ENCODE data around the gene D2HGDH. TPM values are rescaled to one million over a fixed set of nuclear protein-coding genes. Genes with fewer than 3 reads are reported as not detected.
A peak's percentile ranks its signal among the peaks of the same experiment; 100 is the strongest.

Gene D2HGDH
- total and polyA plus RNA-seq, 2 of the 13 experiments (the other 11 are each of a cell fraction or from before 2014, with no cell fraction given) = 19.2 to 20.3 TPM

DNA sequence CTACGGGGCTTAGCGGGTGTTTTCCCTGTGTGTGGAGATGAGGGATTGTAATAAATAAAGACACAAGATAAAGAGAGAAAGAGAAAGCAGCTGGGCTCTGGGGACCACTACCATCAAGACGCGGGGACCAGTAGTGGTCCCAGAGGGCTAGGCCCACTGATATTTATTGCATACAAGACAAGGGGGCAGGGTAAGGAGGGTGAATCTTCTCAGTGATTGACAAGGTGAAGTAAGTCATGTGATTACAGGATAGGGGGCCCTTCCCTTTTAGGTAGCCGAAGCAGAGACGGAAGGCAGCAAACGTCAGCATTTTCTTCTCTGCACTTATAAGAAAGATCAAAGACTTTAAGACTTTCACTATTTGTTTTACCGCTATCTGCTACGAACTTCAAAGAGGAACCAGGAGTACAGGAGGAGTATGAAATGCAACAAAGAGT is 37.7 kb downstream of the D2HGDH start:
- Histone ChIP-seq H3K27me3 (ENCODE audit: control insufficient read depth in 1 of 2, insufficient read depth in 2 of 2, low read length in 2 of 2) (no peaks in the 10 kb centered on the region; a peak in 1 of 5 replicates), H2AFZ (ENCODE audit: low read length) (no peak overlapping the region), H3K4me2 (ENCODE audit: low read depth, low read length) (peak overlapping the region; percentile 85), H3K4me1 (ENCODE audit: insufficient read depth, low read length) (peaks cover 71% of the 10 kb centered on the region), H3K9me3 (ENCODE audit: low read length) (no peaks in the 10 kb centered on the region), H3K4me3 (replicated peaks in 1 of 3; ENCODE audit: insufficient read depth in 1 of 3, low read depth in 2 of 3, low read length in 3 of 3) (peak overlapping the region; percentile 67 to 82 (median 76)), H3K79me2 (ENCODE audit: insufficient read depth, low read length) (peaks cover 24% of the 10 kb centered on the region), H3K9ac (ENCODE audit: insufficient read depth, low read depth, low read length) (peak overlapping the region; percentile 92), H4K20me1 (ENCODE audit: insufficient read depth, low read length) (no peaks in the 10 kb centered on the region), H3K27ac (ENCODE audit: extremely low read length, insufficient read depth, low read length) (peak overlapping the region; percentile 92), H3K36me3 (replicated peaks in 1 of 2; ENCODE audit: control insufficient read depth in 1 of 2, insufficient read depth in 2 of 2, low read length in 2 of 2) (no peaks in the 10 kb centered on the region; a peak in 1 of 5 replicates)
- in situ Hi-C loops (cut with HindIII; ENCODE audit: extremely low pct_ligation_motif_present, low pct_unique_long_range_greater_than_20kb) (loop anchor here (5.0 kb wide), 1 partner anchor 35 kb away; the partner anchor contains the start of gene NEU4), intact Hi-C loops (cut with micrococcal nuclease; ENCODE audit: unreplicated experiment) (no loop called here)
- no peak for FAIRE-seq
- no TSS peak for BruUV-seq (replicated peaks)
- POLR2A ChIA-PET = interaction anchor here (0.9 to 8.9 kb wide), 20 partner anchors 9 to 163 kb away, joined by 3 to 218 read pairs (median 6); partner anchors contain the start of genes D2HGDH, DTYMK, ING5 and NEU4
- CTCF ChIA-PET (ENCODE audit: low intra/inter-chr PET ratio, low total read pairs) = no interaction called here
- peak; percentile 67 for DNase-seq (ENCODE audit: low spot score)
- under 1% methylated on average over 9 of the region's 9 CpGs for WGBS (ENCODE audit: low lambda C conversion rate)
- no peak for ATAC-seq
- peak; percentile 47; the same call in 1 of the 2 replicates for TF ChIP-seq SAP130 (CRISPR knock-in tag; IDR thresholded peaks at IDR 0.05; ENCODE audit: low read depth)
- no peak for TF ChIP-seq RNF2 (conservative IDR thresholded peaks at IDR 0.05; ENCODE audit: low read depth)
- peak; percentile 3; the same call in 1 of the 2 replicates for TF ChIP-seq HHEX (CRISPR knock-in tag; IDR thresholded peaks at IDR 0.05)
- TF ChIP-seq, protein P1, sequence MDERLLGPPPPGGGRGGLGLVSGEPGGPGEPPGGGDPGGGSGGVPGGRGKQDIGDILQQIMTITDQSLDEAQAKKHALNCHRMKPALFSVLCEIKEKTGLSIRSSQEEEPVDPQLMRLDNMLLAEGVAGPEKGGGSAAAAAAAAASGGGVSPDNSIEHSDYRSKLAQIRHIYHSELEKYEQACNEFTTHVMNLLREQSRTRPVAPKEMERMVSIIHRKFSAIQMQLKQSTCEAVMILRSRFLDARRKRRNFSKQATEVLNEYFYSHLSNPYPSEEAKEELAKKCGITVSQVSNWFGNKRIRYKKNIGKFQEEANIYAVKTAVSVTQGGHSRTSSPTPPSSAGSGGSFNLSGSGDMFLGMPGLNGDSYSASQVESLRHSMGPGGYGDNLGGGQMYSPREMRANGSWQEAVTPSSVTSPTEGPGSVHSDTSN (CRISPR knock-in tag; IDR thresholded peaks at IDR 0.05) = peak; percentile 84
- no peak for TF ChIP-seq RFX5 (IDR thresholded peaks at IDR 0.05; ENCODE audit: low read depth, low read length)
- TF ChIP-seq KLF12 (CRISPR knock-in tag; IDR thresholded peaks at IDR 0.05; ENCODE audit: borderline replicate concordance) = no peak
- peak; percentile 55; the same call in 1 of the 2 replicates for TF ChIP-seq MTF2 (CRISPR knock-in tag; IDR thresholded peaks at IDR 0.05; ENCODE audit: borderline replicate concordance)
- no peak for TF ChIP-seq TBX2 (CRISPR knock-in tag; IDR thresholded peaks at IDR 0.05; ENCODE audit: borderline replicate concordance)
- TF ChIP-seq TOE1 (CRISPR knock-in tag; IDR thresholded peaks at IDR 0.05) = no peak
- no peak for TF ChIP-seq KDM5A (IDR thresholded peaks at IDR 0.05; ENCODE audit: borderline replicate concordance, low read length)
- TF ChIP-seq SSRP1 (CRISPR knock-in tag; IDR thresholded peaks at IDR 0.05) = 0 out of 2 replicates have a peak, but pooled peaks have one; percentile 1
- TF ChIP-seq ZMAT3 (CRISPR knock-in tag; conservative IDR thresholded peaks at IDR 0.05) = 0 out of 2 replicates have a peak, but pooled peaks have one; percentile 7
- TF ChIP-seq EZH2 (conservative IDR thresholded peaks at IDR 0.05; ENCODE audit: low read depth, low read length) = no peak
- TF ChIP-seq MAFK (conservative IDR thresholded peaks at IDR 0.05 in 1 of 2, IDR thresholded peaks at IDR 0.05 in 1 of 2; ENCODE audit: low read length in 2 of 2) = peak; percentile 95 to 96
- TF ChIP-seq FOXO4 (CRISPR knock-in tag; conservative IDR thresholded peaks at IDR 0.05) = 0 out of 2 replicates have a peak, but pooled peaks have one; percentile 30
- peak; percentile 61 for TF ChIP-seq POLR2AphosphoS5 (IDR thresholded peaks at IDR 0.05; ENCODE audit: low read depth, low read length)
- TF ChIP-seq THAP11 (CRISPR knock-in tag; IDR thresholded peaks at IDR 0.05) = peak; percentile 18; the same call in 1 of the 2 replicates
- TF ChIP-seq POLR2G (IDR thresholded peaks at IDR 0.05; ENCODE audit: low read depth, low read length) = peak; percentile 70
- no peak for TF ChIP-seq ZNF564 (CRISPR knock-in tag; IDR thresholded peaks at IDR 0.05)
- TF ChIP-seq RFXANK (CRISPR knock-in tag; IDR thresholded peaks at IDR 0.05) = no peak
- TF ChIP-seq ZNF570 (CRISPR knock-in tag; IDR thresholded peaks at IDR 0.05; ENCODE audit: borderline replicate concordance) = no peak
- no peak for TF ChIP-seq LRRFIP1 (CRISPR knock-in tag; conservative IDR thresholded peaks at IDR 0.05)
- no peak for TF ChIP-seq GABPA (IDR thresholded peaks at IDR 0.05; ENCODE audit: low read depth, low read length)
- peak; percentile 20 for TF ChIP-seq GABPA (CRISPR knock-in tag; IDR thresholded peaks at IDR 0.05; ENCODE audit: low read depth)

Measured in HepG2 (cell line).